Uterus (tissue), 2 donors: ENCODE data around the gene BCAS4.

Experiments
- CTCF ChIP-seq, 4 experiments: fragments of 200-600 bp in 2 of 4; fragments of 450-650 bp in 2 of 4; sonication (generic) in 2 of 4; IDR thresholded peaks; one replicate each; pipeline ENCODE4 v1.5.1; 2016 to 2019; ENCODE audit warnings: antibody characterized with exemption in 4 of 4, mild to moderate bottlenecking in 2 of 4, moderate library complexity in 1 of 4
- POLR2A ChIP-seq, 2 donors: fragments of 450-650 bp; IDR thresholded peaks; one replicate each; pipeline ENCODE4 v1.6.1; 2016; ENCODE audit warnings: antibody characterized with exemption in 2 of 2, mild to moderate bottlenecking in 1 of 2, moderate library complexity in 1 of 2

GRCh38 chr20:50745634-50746137 lies 49.2 kb upstream of the BCAS4 start:
- TF ChIP-seq CTCF (IDR thresholded peaks at IDR 0.05) (no peak), POLR2A (IDR thresholded peaks at IDR 0.05) (no peak)
